Measurements from ENCODE around the gene FGF11.

FGF11 gene

GRCh38 chr17:7483255-7484066, 44.1 kb downstream of the FGF11 start:
- peak overlapping the region; percentile 87 for H3K4me3 ChIP-seq (ENCODE audit: low read depth, low read length)
- TF ChIP-seq, protein P1, sequence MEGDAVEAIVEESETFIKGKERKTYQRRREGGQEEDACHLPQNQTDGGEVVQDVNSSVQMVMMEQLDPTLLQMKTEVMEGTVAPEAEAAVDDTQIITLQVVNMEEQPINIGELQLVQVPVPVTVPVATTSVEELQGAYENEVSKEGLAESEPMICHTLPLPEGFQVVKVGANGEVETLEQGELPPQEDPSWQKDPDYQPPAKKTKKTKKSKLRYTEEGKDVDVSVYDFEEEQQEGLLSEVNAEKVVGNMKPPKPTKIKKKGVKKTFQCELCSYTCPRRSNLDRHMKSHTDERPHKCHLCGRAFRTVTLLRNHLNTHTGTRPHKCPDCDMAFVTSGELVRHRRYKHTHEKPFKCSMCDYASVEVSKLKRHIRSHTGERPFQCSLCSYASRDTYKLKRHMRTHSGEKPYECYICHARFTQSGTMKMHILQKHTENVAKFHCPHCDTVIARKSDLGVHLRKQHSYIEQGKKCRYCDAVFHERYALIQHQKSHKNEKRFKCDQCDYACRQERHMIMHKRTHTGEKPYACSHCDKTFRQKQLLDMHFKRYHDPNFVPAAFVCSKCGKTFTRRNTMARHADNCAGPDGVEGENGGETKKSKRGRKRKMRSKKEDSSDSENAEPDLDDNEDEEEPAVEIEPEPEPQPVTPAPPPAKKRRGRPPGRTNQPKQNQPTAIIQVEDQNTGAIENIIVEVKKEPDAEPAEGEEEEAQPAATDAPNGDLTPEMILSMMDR (conservative IDR thresholded peaks at IDR 0.05; ENCODE audit: low read depth, low read length) = no peak
- peak; percentile 96 for DNase-seq (ENCODE audit: low read depth)

- peak within 1 kb of the TSS; percentile 87 for H3K4me3 ChIP-seq (ENCODE audit: low read depth, low read length)
- TF ChIP-seq, protein P1 (conservative IDR thresholded peaks at IDR 0.05; ENCODE audit: low read depth, low read length) = no peak
- DNase-seq (ENCODE audit: low read depth) = peak; percentile 99
Observed at GRCh38 chr17:7484067-7484918, 45.0 kb downstream of the FGF11 start, which contains the start of gene POLR2A. TSS of gene POLR2A (plus strand) at chr17:7484366.

DNA sequence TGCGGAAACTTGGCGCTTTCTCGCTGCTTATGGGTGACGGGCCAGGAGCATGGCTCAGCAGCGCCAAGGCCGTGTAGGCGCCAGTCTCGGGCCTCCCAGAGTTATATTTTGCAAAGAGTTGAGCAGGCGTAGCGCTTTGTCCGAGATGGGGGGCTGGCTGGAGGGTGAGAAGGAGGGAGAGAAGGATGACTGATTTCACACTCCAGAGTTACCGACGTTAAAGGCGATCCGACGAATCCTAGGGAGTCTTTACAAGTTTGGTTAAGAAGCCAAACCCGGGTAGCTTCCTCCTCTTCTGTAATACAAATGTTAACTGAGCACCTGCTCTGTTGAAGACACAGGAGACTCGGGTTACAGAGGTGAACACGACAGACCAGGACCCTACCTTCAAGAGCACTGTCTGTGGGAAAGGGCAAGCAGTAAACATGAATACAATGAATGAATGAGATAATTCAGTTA, 45.6 kb downstream of the FGF11 start:
- TF ChIP-seq, protein P1 (conservative IDR thresholded peaks at IDR 0.05; ENCODE audit: low read depth, low read length) = peak; percentile 27
- DNase-seq (ENCODE audit: low read depth) = no peak
- H3K4me3 ChIP-seq (ENCODE audit: low read depth, low read length) = peak overlapping the region; percentile 87

DNA sequence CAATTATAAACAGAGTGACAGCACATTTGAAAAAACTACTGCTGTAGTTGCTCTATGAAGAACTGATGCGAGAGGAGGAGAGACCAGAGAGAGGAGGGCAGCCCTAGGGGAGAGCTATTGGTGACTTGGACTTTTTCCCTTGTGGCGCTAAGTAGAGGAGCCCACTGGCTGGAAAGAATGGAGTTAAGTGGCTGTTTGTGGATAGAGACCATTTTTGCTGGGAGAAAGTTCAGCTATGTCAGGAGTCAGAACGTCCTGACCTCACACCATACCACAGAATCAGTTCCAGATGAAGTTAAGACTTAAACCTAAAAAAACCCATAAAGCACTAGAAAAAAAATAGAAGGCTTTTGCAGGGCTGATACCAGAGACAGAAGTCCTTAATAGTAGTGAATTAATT, 46.9 kb downstream of the FGF11 start:
- H3K4me3 ChIP-seq (ENCODE audit: low read depth, low read length) = peak overlapping the region; percentile 62
- TF ChIP-seq, protein P1 (conservative IDR thresholded peaks at IDR 0.05; ENCODE audit: low read depth, low read length) = no peak
- peak; percentile 47 for DNase-seq (ENCODE audit: low read depth)

DNA sequence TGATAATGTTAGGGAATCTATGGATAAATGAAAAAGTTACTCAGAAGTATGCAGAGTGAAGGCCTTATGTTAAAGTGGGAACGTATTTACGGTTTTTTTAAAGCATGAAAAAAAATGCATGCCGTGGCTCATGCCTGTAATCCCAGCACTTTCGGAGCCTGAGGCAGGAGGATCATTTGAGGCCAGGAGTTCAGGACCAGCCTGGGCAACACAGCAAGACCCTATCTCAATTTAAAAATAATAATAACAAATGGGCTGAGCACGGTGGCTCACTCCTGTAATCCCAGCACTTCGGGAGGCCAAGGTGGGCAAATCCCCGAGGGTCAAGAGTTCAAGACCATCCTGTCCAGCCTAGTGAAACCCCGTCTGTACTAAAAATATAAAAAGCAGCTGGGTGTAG, 50.8 kb downstream of the FGF11 start:
- no peak overlapping the region for H3K4me3 ChIP-seq (ENCODE audit: low read depth, low read length)
- no peak for DNase-seq (ENCODE audit: low read depth)

DNA sequence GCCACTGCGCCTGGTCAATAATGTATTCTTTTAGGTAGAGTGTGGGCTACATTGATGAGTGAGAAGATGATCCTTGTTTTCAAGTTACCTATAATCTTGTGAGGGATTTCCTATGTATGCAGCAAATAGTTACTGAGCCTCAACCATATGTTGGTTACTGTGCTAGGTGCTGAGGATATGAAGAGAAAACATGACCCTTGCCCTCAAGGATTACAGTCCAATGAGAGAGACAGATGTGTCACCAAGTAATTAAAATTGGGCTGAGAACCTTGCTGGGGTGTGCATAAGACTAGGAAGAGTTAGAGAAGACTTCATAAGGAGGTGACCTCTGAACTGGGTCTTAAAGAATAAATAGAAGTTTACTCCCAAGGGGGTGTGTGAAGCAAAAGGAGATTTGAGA, 52.3 kb downstream of the FGF11 start:
- H3K4me3 ChIP-seq (ENCODE audit: low read depth, low read length) = no peak overlapping the region
- TF ChIP-seq, protein P1 (conservative IDR thresholded peaks at IDR 0.05; ENCODE audit: low read depth, low read length) = no peak
- DNase-seq (ENCODE audit: low read depth) = no peak

More for the DNA sequence above, 50.8 kb downstream of the FGF11 start:
- TF ChIP-seq, protein P1 (conservative IDR thresholded peaks at IDR 0.05; ENCODE audit: low read depth, low read length) = no peak
